ENCODE measurements around the gene TUBG1. TPM values are rescaled to one million over a fixed set of nuclear protein-coding genes. Genes with fewer than 3 reads are reported as not detected.

The TUBG1 gene
- total and polyA plus RNA-seq, 8 donors, result 10.5 to 79.9 (median 23.2) TPM

GRCh38 chr17:42571435-42572225, 37.9 kb upstream of the TUBG1 start:
- intact Hi-C loops (cut with DNase I), result no loop called here
- H3K9me3 ChIP-seq, result no peaks in the 10 kb centered on the region
- peak overlapping the region in 2 of 4 donors; percentile 15 to 46 for H3K27ac ChIP-seq
- 19 to 21% methylated on average over 12 of the region's 12 CpGs for WGBS, 2 donors
- H3K4me3 ChIP-seq, result no peak overlapping the region
- FAIRE-seq (no peak), DNase-seq (peak in 5 of 6 donors; percentile 42 to 73 (median 64)), ATAC-seq (peak in 3 of 4 donors; percentile 8 to 55 (median 16))
- H3K27me3 ChIP-seq, result no peaks in the 10 kb centered on the region
- H3K36me3 ChIP-seq, result peaks cover 3 to 47% (median 28%) of the 10 kb centered on the region in 3 donors
- no peak for TF ChIP-seq CTCF (IDR thresholded peaks at IDR 0.05)
- H3K4me1 ChIP-seq, result peaks cover 4 to 20% (median 4%) of the 10 kb centered on the region in 3 donors

GRCh38 chr17:42573095-42573494, 36.4 kb upstream of the TUBG1 start:
- Histone ChIP-seq H3K27me3 (no peaks in the 10 kb centered on the region), H3K27ac (no peak overlapping the region), H3K36me3 (peaks cover 3 to 47% (median 28%) of the 10 kb centered on the region in 3 donors), H3K4me3 (no peak overlapping the region), H3K9me3 (no peaks in the 10 kb centered on the region), H3K4me1 (peaks cover 4 to 25% (median 10%) of the 10 kb centered on the region in 3 donors)
- ATAC-seq, result no peak
- intact Hi-C loops (cut with DNase I), result no loop called here
- peak in 1 of 6 donors; percentile 8 for DNase-seq
- FAIRE-seq, result no peak
- 77 to 81% methylated on average over 4 of the region's 4 CpGs for WGBS, 2 donors
- TF ChIP-seq CTCF (IDR thresholded peaks at IDR 0.05), result no peak

GRCh38 chr17:42574463-42574862, 35.0 kb upstream of the TUBG1 start:
- no peaks in the 10 kb centered on the region for H3K27me3 ChIP-seq
- no peak for FAIRE-seq
- no peak for DNase-seq
- TF ChIP-seq CTCF (IDR thresholded peaks at IDR 0.05), result no peak
- no peak for ATAC-seq
- H3K36me3 ChIP-seq, result peaks cover 3 to 37% (median 28%) of the 10 kb centered on the region in 3 donors
- 76 to 83% methylated on average over 3 of the region's 3 CpGs for whole genome bisulfite sequencing, 2 donors
- no peak overlapping the region for H3K27ac ChIP-seq
- H3K4me1 ChIP-seq, result peaks cover 4 to 26% (median 10%) of the 10 kb centered on the region in 3 donors
- intact Hi-C loops (cut with DNase I), result no loop called here
- no peaks in the 10 kb centered on the region for H3K9me3 ChIP-seq
- H3K4me3 ChIP-seq, result no peak overlapping the region

- no peak for DNase-seq
- FAIRE-seq, result no peak
- 6 to 9% methylated on average over 17 to 18 of the region's 18 CpGs for WGBS, 2 donors
- Histone ChIP-seq H3K4me1 (peaks cover 0 to 15% (median 6%) of the 10 kb centered on the region in 3 donors), H3K36me3 (peaks cover 3 to 30% (median 19%) of the 10 kb centered on the region in 3 donors), H3K27me3 (no peaks in the 10 kb centered on the region), H3K4me3 (peak overlapping the region; percentile 31 to 62 (median 44)), H3K9me3 (no peaks in the 10 kb centered on the region), H3K27ac (peak overlapping the region in 3 of 4 donors; percentile 20 to 74 (median 64))
- intact Hi-C loops (cut with DNase I), result no loop called here
- no peak for TF ChIP-seq CTCF (IDR thresholded peaks at IDR 0.05)
- peak in 2 of 4 donors; percentile 4 to 5 for ATAC-seq
Observed at GRCh38 chr17:42577140-42577531, 32.3 kb upstream of the TUBG1 start.
